ENCODE measurements around the gene TFCP2L1.
A peak's percentile ranks its signal among the peaks of the same experiment; 100 is the strongest.
"Not testable (repeated sequence)": the region's sequence is repeated elsewhere in the genome, so short reads cannot be mapped to it uniquely, and the experiment has no call there.

The TFCP2L1 gene

GRCh38 chr2:121284463-121285449 is at the start of gene TFCP2L1:
TFCP2L1 (minus strand) TSS chr2:121285202; CDS start chr2:121285109, 93 bp downstream.
- no peak within 1 kb of the TSS for H3K4me3 ChIP-seq (ENCODE audit: low read depth, low read length)
- no peak for DNase-seq (ENCODE audit: low read depth)
- TF ChIP-seq CTCF (IDR thresholded peaks at IDR 0.05; ENCODE audit: insufficient read depth, low read depth, low read length, missing control alignments), result no peak

GRCh38 chr2:121333834-121334558 is 49.0 kb upstream of the TFCP2L1 start:
- TF ChIP-seq CTCF (IDR thresholded peaks at IDR 0.05; ENCODE audit: insufficient read depth, low read depth, low read length, missing control alignments), result no peak
- H3K4me3 ChIP-seq (ENCODE audit: low read depth, low read length), result no peak overlapping the region
- DNase-seq (ENCODE audit: low read depth), result peak; percentile 49

GRCh38 chr2:121333231-121333630 is 48.2 kb upstream of the TFCP2L1 start:
- H3K4me3 ChIP-seq (ENCODE audit: low read depth, low read length), result no peak overlapping the region
- DNase-seq (ENCODE audit: low read depth), result no peak
- no peak for TF ChIP-seq CTCF (IDR thresholded peaks at IDR 0.05; ENCODE audit: insufficient read depth, low read depth, low read length, missing control alignments)

GRCh38 chr2:121331324-121331723 is 46.3 kb upstream of the TFCP2L1 start:
- H3K4me3 ChIP-seq (ENCODE audit: low read depth, low read length); DNase-seq (ENCODE audit: low read depth): not testable (repeated sequence)

GRCh38 chr2:121330921-121331320 is 45.9 kb upstream of the TFCP2L1 start:
- DNase-seq (ENCODE audit: low read depth), result no peak
- TF ChIP-seq CTCF (IDR thresholded peaks at IDR 0.05; ENCODE audit: insufficient read depth, low read depth, low read length, missing control alignments), result no peak
- no peak overlapping the region for H3K4me3 ChIP-seq (ENCODE audit: low read depth, low read length)

GRCh38 chr2:121329786-121330185 is 44.8 kb upstream of the TFCP2L1 start:
- no peak for TF ChIP-seq CTCF (IDR thresholded peaks at IDR 0.05; ENCODE audit: insufficient read depth, low read depth, low read length, missing control alignments)
- no peak for DNase-seq (ENCODE audit: low read depth)
- H3K4me3 ChIP-seq (ENCODE audit: low read depth, low read length), result no peak overlapping the region

- no peak for TF ChIP-seq CTCF (IDR thresholded peaks at IDR 0.05; ENCODE audit: insufficient read depth, low read depth, low read length, missing control alignments)
These were observed 41.6 kb upstream of the TFCP2L1 start for GRCh38 chr2:121326628-121327027.

More at GRCh38 chr2:121326628-121327027, 41.6 kb upstream of the TFCP2L1 start:
- no peak for DNase-seq (ENCODE audit: low read depth)
- H3K4me3 ChIP-seq (ENCODE audit: low read depth, low read length), result no peak overlapping the region
